Testis (tissue), 3 donors: ENCODE measurements around the gene AXDND1. TPM values are rescaled to one million over a fixed set of nuclear protein-coding genes. Genes with fewer than 3 reads are reported as not detected.

Experiments used
- DNase-seq: peaks from one replicate; pipeline ENCODE4 v3.0.0-alpha.2; 2019
- H3K27ac ChIP-seq, 2 donors: fragments of 200-600 bp; sonication (generic); one replicate each; pipeline ENCODE4 v1.5.1; 2019
- H3K27me3 ChIP-seq: fragments of 200-600 bp; sonication (generic); one replicate; pipeline ENCODE4 v1.5.1; 2019
- H3K36me3 ChIP-seq: fragments of 200-600 bp; sonication (generic); one replicate; pipeline ENCODE4 v1.5.1; 2017; ENCODE audit warnings: low read depth; ENCODE audit errors: missing control alignments
- H3K4me1 ChIP-seq: fragments of 200-600 bp; sonication (generic); one replicate; pipeline ENCODE4 v1.5.1; 2019
- H3K4me3 ChIP-seq, 2 donors: fragments of 200-600 bp; sonication (generic); one replicate each; pipeline ENCODE4 v1.5.1; 2017 to 2019
- H3K9me3 ChIP-seq: fragments of 200-600 bp; sonication (generic); one replicate; pipeline ENCODE4 v1.5.1; 2017
- POLR2A ChIP-seq: fragments of 450-650 bp; IDR thresholded peaks from one replicate; pipeline ENCODE4 v1.6.1; 2017; ENCODE audit warnings: antibody characterized with exemption, mild to moderate bottlenecking, moderate library complexity
- WGBS, 2 donors: methylation state at CpG; one replicate each; pipeline ENCODE4 v1.1.5; 2018; 5-methylcytosine and 5-hydroxymethylcytosine counted together
- intact Hi-C: fragments of 100-400 bp; cut with DNase I; formaldehyde crosslinking; loops from one replicate; pipeline ENCODE4 v1.15.1; 2023; ENCODE audit warnings: low total_unique reads
- polyA plus RNA-seq: library from polyadenylated mRNA; stranded (reverse); fragments of 350-450 nt; fragmentation: Illumina TruSeq; extraction: RNeasy Lipid Tissue Mini Kit (QIAGEN cat#74804); gene quantifications from one replicate; pipeline ENCODE4 v1.2.3, GENCODE V29; 2014; ENCODE audit warnings: low read depth, low replicate concordance; ENCODE audit not compliant: insufficient read depth
- total RNA-seq, 2 donors: library from RNA; depleted of rRNA; stranded (reverse); fragments of >200 nt; gene quantifications; one replicate each; pipeline ENCODE4 v1.2.3, GENCODE V29; 2016
- TF ChIP-seq, protein P1 (sequence below), 3 experiments: fragments of 450-650 bp in 2 of 3; fragments of 200-600 bp in 1 of 3; sonication (generic) in 1 of 3; IDR thresholded peaks; one replicate each; pipeline ENCODE4 v1.5.1; 2016 to 2019; ENCODE audit warnings: antibody characterized with exemption in 3 of 3, mild to moderate bottlenecking in 2 of 3, moderate library complexity in 1 of 3

Gene AXDND1
- total and polyA plus RNA-seq, 3 donors from 2014 or later = 21.4 to 58.3 (median 31.5) TPM

DNA sequence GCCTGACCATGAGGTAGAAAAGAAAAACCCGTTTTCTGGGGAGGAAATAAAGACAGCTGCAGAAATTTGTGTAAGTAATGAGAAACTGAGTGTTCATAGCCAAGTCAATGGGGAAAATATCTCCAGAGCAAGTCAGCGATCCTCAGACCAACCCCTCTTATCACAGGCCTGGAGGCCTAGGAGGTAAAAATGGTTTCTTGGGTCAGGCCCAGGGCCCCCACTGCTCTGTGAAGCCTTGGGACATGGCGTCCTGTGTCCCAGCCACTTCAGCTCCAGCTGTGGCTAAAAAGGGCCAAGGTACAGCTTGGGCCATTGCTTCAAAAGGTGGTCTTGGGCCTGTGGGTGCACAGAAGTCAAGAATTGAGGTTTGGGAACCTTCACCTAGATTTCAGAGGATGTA lies 108.9 kb downstream of the AXDND1 start:
- no peaks in the 10 kb centered on the region for H3K27me3 ChIP-seq
- no peaks in the 10 kb centered on the region for H3K36me3 ChIP-seq
- intact Hi-C loops = no loop called here
- no peaks in the 10 kb centered on the region for H3K4me1 ChIP-seq
- no peak overlapping the region for H3K4me3 ChIP-seq
- no peak overlapping the region for H3K27ac ChIP-seq
- no peak for DNase-seq
- H3K9me3 ChIP-seq = no peaks in the 10 kb centered on the region
- no peak for TF ChIP-seq POLR2A
- TF ChIP-seq, protein P1, sequence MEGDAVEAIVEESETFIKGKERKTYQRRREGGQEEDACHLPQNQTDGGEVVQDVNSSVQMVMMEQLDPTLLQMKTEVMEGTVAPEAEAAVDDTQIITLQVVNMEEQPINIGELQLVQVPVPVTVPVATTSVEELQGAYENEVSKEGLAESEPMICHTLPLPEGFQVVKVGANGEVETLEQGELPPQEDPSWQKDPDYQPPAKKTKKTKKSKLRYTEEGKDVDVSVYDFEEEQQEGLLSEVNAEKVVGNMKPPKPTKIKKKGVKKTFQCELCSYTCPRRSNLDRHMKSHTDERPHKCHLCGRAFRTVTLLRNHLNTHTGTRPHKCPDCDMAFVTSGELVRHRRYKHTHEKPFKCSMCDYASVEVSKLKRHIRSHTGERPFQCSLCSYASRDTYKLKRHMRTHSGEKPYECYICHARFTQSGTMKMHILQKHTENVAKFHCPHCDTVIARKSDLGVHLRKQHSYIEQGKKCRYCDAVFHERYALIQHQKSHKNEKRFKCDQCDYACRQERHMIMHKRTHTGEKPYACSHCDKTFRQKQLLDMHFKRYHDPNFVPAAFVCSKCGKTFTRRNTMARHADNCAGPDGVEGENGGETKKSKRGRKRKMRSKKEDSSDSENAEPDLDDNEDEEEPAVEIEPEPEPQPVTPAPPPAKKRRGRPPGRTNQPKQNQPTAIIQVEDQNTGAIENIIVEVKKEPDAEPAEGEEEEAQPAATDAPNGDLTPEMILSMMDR (IDR thresholded peaks at IDR 0.05) = no peak
- 83 to 87% methylated on average over 3 of the region's 3 CpGs for WGBS, 2 donors

DNA sequence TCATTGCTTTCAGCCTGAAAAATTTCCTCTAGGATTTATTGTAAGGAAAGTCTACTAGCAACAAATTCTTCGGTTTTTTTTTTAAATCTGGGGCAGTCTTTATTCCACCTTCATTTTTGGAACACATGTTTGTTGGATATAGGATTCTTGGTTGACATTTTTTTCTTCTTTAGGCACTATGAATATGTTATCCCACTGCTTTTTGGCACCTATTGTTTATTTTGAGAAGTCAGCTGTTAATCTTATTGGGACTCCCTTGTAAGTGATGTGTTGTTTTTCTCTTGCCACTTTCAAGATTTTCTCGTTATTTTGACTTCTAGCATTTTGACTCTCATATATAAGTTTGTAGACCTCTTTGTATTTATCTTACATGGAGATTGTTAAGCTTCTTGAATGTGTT lies 110.7 kb downstream of the AXDND1 start:
- H3K36me3 ChIP-seq = no peaks in the 10 kb centered on the region
- intact Hi-C loops = no loop called here
- DNase-seq = no peak
- no peak overlapping the region for H3K27ac ChIP-seq
- TF ChIP-seq POLR2A = no peak
- TF ChIP-seq, protein P1 (IDR thresholded peaks at IDR 0.05) = no peak
- no peaks in the 10 kb centered on the region for H3K4me1 ChIP-seq
- H3K4me3 ChIP-seq = no peak overlapping the region
- H3K27me3 ChIP-seq = no peaks in the 10 kb centered on the region
- WGBS, 2 donors = 55 to 63% methylated on average over 1 to 2 of the region's 2 CpGs
- H3K9me3 ChIP-seq = no peaks in the 10 kb centered on the region

DNA sequence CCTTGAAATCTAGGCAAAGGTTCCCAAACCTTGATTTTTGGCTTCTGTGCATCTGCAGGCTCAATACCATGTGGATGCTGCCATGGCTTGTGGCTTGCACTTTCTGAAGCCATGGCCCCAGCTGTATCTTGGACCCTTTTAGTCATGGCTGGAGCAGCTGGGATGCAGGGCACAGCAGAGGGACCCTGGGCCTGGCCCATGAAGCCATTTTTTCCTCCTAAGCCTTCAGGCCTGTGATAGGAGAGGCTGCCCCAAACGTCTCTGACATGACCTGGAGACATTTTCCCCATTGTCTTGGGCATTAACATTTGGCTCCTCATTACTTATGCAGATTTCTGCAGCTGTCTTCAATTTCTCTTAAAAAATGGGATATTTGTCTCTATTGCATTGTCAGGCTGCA lies 112.6 kb downstream of the AXDND1 start:
- Histone ChIP-seq H3K36me3 (no peaks in the 10 kb centered on the region), H3K27me3 (no peaks in the 10 kb centered on the region), H3K27ac (no peak overlapping the region), H3K4me3 (no peak overlapping the region), H3K4me1 (no peaks in the 10 kb centered on the region), H3K9me3 (no peaks in the 10 kb centered on the region)
- 29 to 43% methylated on average over 1 of the region's 1 CpG for WGBS, 2 donors
- no peak for TF ChIP-seq POLR2A
- TF ChIP-seq, protein P1 (IDR thresholded peaks at IDR 0.05) = no peak
- DNase-seq = no peak
- intact Hi-C loops = no loop called here

DNA sequence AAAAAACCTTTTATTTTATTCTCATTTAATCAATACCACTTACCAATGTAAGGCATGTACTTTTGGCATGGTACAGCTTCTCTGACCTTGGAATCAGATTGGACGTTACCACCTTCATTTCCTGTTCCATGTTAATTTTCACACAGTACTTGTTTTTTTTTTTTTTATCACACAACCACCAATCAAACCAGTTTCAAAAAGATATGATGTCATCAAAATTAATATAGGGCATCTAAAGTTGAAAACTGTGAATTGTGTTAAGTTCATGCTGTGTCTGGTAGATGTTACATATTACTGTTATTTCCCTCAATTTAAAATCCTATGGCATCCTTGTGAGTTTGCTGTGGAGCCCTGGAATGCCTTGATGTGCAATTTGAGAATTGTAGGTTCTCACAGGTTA lies 124.8 kb downstream of the AXDND1 start:
- H3K4me3 ChIP-seq = no peak overlapping the region
- H3K27me3 ChIP-seq = no peaks in the 10 kb centered on the region
- no peak for DNase-seq
- no peaks in the 10 kb centered on the region for H3K9me3 ChIP-seq
- no peak overlapping the region for H3K27ac ChIP-seq
- TF ChIP-seq, protein P1 (IDR thresholded peaks at IDR 0.05) = no peak
- no peak for TF ChIP-seq POLR2A
- no peaks in the 10 kb centered on the region for H3K36me3 ChIP-seq
- no peaks in the 10 kb centered on the region for H3K4me1 ChIP-seq
- 29 to 36% methylated on average over 1 of the region's 1 CpG for WGBS, 2 donors
- intact Hi-C loops = no loop called here

DNA sequence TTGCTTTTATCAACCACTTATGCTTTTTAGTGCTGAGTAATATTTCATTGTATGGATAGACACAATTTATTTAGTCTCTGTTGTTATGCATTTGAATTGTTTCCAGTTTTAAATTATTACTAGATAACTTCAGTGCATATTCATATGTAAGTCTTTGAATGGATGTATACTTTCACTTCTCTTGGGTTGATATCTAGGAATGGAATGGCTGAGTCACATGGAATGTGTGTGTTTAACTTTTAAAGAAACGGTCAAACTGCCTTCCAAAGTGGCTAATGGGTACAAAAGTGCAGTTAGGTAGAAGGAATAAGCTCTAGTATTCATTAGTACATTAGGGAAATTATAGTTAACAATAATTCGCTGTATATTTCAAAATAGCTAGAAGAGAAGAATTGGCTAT lies 127.6 kb downstream of the AXDND1 start:
- intact Hi-C loops = no loop called here

More for the DNA sequence above, 127.6 kb downstream of the AXDND1 start:
- no peaks in the 10 kb centered on the region for H3K27me3 ChIP-seq
- WGBS, 2 donors = 77 to 81% methylated on average over 2 of the region's 2 CpGs
- H3K36me3 ChIP-seq = no peaks in the 10 kb centered on the region
- no peak overlapping the region for H3K27ac ChIP-seq
- no peak overlapping the region for H3K4me3 ChIP-seq
- no peak for TF ChIP-seq POLR2A
- TF ChIP-seq, protein P1 (IDR thresholded peaks at IDR 0.05) = no peak
- no peaks in the 10 kb centered on the region for H3K4me1 ChIP-seq
- H3K9me3 ChIP-seq = no peaks in the 10 kb centered on the region
- no peak for DNase-seq
